ENCODE measurements around the gene MVD. TPM values are rescaled to one million over a fixed set of nuclear protein-coding genes. Genes with fewer than 3 reads are reported as not detected.

The MVD gene
- total RNA-seq, 4 donors from 2014 or later, result 10.9 to 27.5 (median 16.3) TPM

GRCh38 chr16:88630941-88631340 lies 31.9 kb downstream of the MVD start:
- no peak for TF ChIP-seq CTCF (IDR thresholded peaks at IDR 0.05)
- ATAC-seq (ENCODE audit: low FRiP score) (no peak), DNase-seq (ENCODE audit: low spot score) (no peak)

- ATAC-seq (ENCODE audit: low FRiP score), result no peak
- no peak for TF ChIP-seq CTCF (IDR thresholded peaks at IDR 0.05)
- no peak for DNase-seq (ENCODE audit: low spot score)
Measured at GRCh38 chr16:88630433-88630832, 32.5 kb downstream of the MVD start.

DNA sequence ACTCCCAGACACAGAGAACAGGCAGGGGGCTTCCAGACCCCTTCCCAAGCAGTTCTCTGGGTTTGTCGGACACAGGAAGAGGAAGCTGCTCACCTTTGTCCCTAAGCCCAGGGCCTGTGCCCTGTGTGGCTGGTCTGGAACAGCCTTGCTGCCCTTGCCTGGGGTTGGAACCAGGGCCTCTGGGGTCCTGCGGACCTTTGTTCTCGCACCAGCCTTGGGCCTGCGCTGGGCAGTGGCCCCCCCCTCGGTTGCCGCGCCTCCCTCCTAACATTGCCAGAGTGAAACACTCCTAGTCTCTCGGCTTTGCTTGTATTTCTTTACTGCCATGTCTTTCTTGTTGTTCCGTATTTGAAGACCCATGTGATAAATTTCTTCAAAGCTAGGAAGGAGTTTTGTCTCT lies 33.1 kb downstream of the MVD start:
- no peak for DNase-seq (ENCODE audit: low spot score)
- no peak for TF ChIP-seq CTCF (IDR thresholded peaks at IDR 0.05)
- ATAC-seq (ENCODE audit: low FRiP score), result no peak

DNA sequence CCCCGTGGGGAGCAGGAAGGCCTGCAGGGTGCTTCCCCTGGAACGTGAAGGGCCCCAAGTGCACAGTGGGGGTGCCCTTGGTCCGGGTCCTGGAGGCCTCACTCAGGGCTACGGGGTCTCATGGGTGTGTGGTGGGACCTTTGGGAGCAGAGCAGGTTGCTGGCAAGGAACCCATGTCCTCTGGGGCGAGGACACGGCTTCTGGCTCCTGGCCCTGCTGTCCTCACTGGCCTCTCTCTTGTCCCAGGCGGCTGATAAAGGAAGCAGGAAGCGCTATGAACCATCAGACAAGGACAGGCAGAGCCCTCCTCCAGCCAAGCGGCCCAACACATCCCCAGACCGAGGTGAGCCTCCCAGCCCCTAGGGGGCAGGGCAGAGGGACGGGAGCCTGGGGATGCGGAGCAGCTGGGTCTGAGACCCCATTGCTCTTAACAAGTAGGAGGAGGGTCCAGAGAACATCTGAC lies 34.3 kb downstream of the MVD start:
- ATAC-seq (ENCODE audit: low FRiP score), result no peak

DNA sequence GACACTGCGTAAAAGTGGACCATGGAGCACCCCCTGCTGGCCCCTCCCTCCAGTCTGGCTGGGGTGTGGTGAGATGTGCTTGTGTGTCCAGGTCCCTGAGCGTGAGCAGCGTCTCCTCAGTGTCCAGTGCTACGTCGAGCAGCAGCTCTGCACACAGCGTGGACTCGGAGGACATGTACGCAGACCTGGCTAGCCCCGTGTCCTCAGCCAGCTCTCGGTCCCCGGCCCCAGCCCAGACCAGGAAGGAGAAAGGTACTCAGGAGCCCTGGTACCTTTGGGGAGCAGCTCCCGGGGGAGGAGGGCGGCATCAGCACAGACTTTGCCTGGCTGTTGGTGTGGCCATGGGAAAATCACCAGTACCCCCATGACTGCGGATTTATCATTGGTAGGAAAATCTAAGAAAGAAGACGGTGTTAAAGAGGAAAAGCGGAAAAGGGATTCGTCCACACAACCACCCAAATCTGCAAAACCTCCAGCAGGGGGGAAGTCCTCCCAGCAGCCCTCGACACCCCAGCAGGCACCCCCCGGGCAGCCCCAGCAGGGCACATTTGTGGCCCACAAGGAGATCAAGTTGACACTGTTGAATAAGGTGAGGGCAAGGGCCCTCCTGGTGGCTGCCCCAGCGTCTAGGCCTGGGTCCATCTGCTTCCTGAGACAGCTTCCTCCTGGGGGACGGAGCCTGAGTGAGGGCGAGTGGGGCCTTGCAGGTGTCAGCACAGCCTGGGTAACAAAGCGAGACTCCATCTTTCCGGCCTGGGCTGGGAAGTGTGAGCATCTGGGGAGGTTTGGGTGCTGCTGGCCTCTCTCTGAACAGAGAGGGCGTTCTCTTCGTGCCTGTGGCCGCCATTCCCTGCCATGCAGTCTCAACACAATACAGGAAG lies 35.1 kb downstream of the MVD start:
- ATAC-seq (ENCODE audit: low FRiP score) (no peak), DNase-seq (ENCODE audit: low spot score) (no peak)
- no peak for TF ChIP-seq CTCF (IDR thresholded peaks at IDR 0.05)

More for the DNA sequence above, 34.3 kb downstream of the MVD start:
- TF ChIP-seq CTCF (IDR thresholded peaks at IDR 0.05), result no peak
- DNase-seq (ENCODE audit: low spot score), result no peak

GRCh38 chr16:88626646-88627045 lies 36.2 kb downstream of the MVD start:
- ATAC-seq (ENCODE audit: low FRiP score) (no peak), DNase-seq (ENCODE audit: low spot score) (no peak)
- TF ChIP-seq CTCF (IDR thresholded peaks at IDR 0.05), result no peak
